Stomach (tissue), 9 donors: ENCODE measurements around the gene PEPD. TPM values are rescaled to one million over a fixed set of nuclear protein-coding genes. Genes with fewer than 3 reads are reported as not detected.

ENCODE experiments used
- DNase-seq, 2 donors: peaks; one replicate each; pipeline versions ENCODE4 v3.0.0 to v3.0.0-alpha.2; 2013 to 2019
- H3K27ac ChIP-seq, 5 donors: fragments of 200-600 bp in 4 of 5; sonication (generic) in 4 of 5; one replicate each; pipeline ENCODE4 v1.5.1; 2013 to 2019; ENCODE audit warnings: mild to moderate bottlenecking in 1 of 5, moderate library complexity in 1 of 5
- H3K27me3 ChIP-seq, 3 donors: fragments of 200-600 bp; sonication (generic); one replicate each; pipeline ENCODE4 v1.5.1; 2017 to 2019; ENCODE audit warnings: mixed run types in 1 of 3
- H3K36me3 ChIP-seq, 4 donors: fragments of 200-600 bp; sonication (generic); 1 replicate in 3 of 4; 2 replicates in 1 of 4; pipeline ENCODE4 v1.5.1; 2016 to 2019
- H3K4me1 ChIP-seq, 4 donors: fragments of 200-600 bp; sonication (generic); one replicate each; pipeline ENCODE4 v1.5.1; 2016 to 2019
- H3K4me3 ChIP-seq, 4 donors: fragments of 200-600 bp; sonication (generic) in 3 of 4; one replicate each; pipeline ENCODE4 v1.5.1; 2016 to 2019; ENCODE audit warnings: mild to moderate bottlenecking in 1 of 4
- H3K9me3 ChIP-seq, 4 donors: fragments of 200-600 bp; sonication (generic); one replicate each; pipeline ENCODE4 v1.5.1; 2016 to 2019
- CTCF ChIP-seq, 7 experiments: fragments of 450-650 bp in 4 of 7; fragments of 200-600 bp in 3 of 7; sonication (generic) in 3 of 7; IDR thresholded peaks; one replicate each; pipeline ENCODE4 v1.5.1; 2016 to 2019; ENCODE audit warnings: antibody characterized with exemption in 7 of 7, control low read depth in 2 of 7, mild to moderate bottlenecking in 1 of 7
- EP300 ChIP-seq: sonication (generic); formaldehyde crosslinking; IDR thresholded peaks from one replicate; pipeline ENCODE4 v1.6.1; 2017; ENCODE audit warnings: antibody characterized with exemption
- POLR2A ChIP-seq, 4 donors: fragments of 450-650 bp; IDR thresholded peaks; one replicate each; pipeline ENCODE4 v1.6.1; 2016; ENCODE audit warnings: antibody characterized with exemption in 4 of 4, control low read depth in 2 of 4, mild to moderate bottlenecking in 1 of 4, moderate library complexity in 1 of 4
- POLR2AphosphoS5 ChIP-seq, 3 donors: sonication (generic); formaldehyde crosslinking; IDR thresholded peaks; one replicate each; pipeline ENCODE4 v1.6.1; 2016; ENCODE audit warnings: antibody characterized with exemption in 3 of 3
- WGBS, 5 donors: extraction: QIAGEN DNeasy Blood & Tissue Kit in 3 of 5; methylation state at CpG; one replicate each; pipeline versions ENCODE4 v1.1.5 to v1.1.7; 2013 to 2018; 5-methylcytosine and 5-hydroxymethylcytosine counted together
- intact Hi-C: fragments of 100-400 bp; cut with DNase I; formaldehyde crosslinking; loops from one replicate; pipeline ENCODE4 v1.15.1; 2023; ENCODE audit warnings: low total_unique reads
- polyA plus RNA-seq, 3 donors: library from polyadenylated mRNA; stranded (reverse); fragments of 200-250 nt; gene quantifications; one replicate each; pipeline ENCODE4 v1.2.3, GENCODE V29; 2013
- total RNA-seq, 5 donors: library from RNA; depleted of rRNA; stranded (reverse); fragments of >200 nt; gene quantifications; one replicate each; pipeline versions ENCODE4 v1.1.0 to v1.2.3, GENCODE V29; 2014 to 2016
- donor health status: healthy with polysubstance abuse.
- donor health status: Bipolar disorder and iron deficiency.
- donor health status: healthy.

The PEPD gene
- total and polyA plus RNA-seq, 8 donors, result 8.8 to 99.4 (median 42.7) TPM

DNA sequence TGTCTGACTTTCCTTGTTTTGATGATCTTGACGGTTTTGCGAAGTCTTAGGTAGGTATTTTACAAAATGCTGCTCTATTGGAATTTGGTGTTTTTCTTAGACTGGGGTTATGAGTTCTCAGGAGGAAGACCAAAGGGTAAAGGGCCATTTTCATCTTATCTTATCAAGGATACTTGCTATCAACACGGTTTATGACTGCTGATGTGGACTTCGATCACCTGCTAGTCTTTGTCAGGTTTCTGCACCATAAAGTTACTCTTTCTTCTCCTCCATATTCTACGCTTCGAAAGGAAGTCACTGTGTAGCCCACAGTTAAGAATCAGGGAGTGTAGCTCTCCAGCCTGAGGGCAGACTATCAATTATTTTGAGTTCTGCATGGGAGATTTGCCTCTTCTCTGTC, 155.5 kb downstream of the PEPD start:
- no peaks in the 10 kb centered on the region for H3K4me1 ChIP-seq
- intact Hi-C loops, result no loop called here
- H3K27ac ChIP-seq, result no peak overlapping the region
- H3K9me3 ChIP-seq, result no peaks in the 10 kb centered on the region
- no peak for TF ChIP-seq POLR2AphosphoS5 (IDR thresholded peaks at IDR 0.05)
- no peak for TF ChIP-seq POLR2A (IDR thresholded peaks at IDR 0.05)
- no peak for TF ChIP-seq EP300
- TF ChIP-seq CTCF (IDR thresholded peaks at IDR 0.05), result no peak
- H3K27me3 ChIP-seq, result peaks cover 0 to 4% (median 0%) of the 10 kb centered on the region in 3 donors
- DNase-seq, result no peak
- no peaks in the 10 kb centered on the region for H3K36me3 ChIP-seq
- H3K4me3 ChIP-seq, result no peak overlapping the region
- 56 to 72% (median 65%) methylated on average over 6 of the region's 6 CpGs for WGBS, 5 donors

DNA sequence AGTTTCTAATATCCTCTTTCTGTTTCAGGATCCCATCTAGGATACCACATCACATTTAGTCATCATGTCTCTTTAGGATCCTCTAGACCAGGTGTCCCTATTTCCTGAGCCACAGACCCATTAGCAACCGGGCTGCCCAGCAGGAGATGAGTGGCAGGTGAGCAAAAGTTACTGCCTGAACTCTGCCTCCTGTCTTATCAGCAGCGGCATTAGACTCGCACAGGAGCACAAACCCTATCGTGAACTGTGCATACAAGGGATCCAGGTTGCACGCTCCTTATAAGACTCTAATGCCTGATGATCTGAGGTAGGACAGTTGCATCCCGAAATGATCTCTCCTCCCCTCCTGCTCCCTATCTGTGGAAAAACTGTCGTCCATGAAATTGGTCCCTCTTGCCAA, 155.9 kb downstream of the PEPD start:
- TF ChIP-seq CTCF (IDR thresholded peaks at IDR 0.05) (no peak), EP300 (no peak), POLR2A (IDR thresholded peaks at IDR 0.05) (no peak), POLR2AphosphoS5 (IDR thresholded peaks at IDR 0.05) (no peak)
- Histone ChIP-seq H3K27me3 (peaks cover 0 to 4% (median 0%) of the 10 kb centered on the region in 3 donors), H3K4me1 (no peaks in the 10 kb centered on the region), H3K4me3 (no peak overlapping the region), H3K27ac (no peak overlapping the region), H3K36me3 (no peaks in the 10 kb centered on the region), H3K9me3 (no peaks in the 10 kb centered on the region)
- no peak for DNase-seq
- WGBS, 5 donors, result 38 to 52% (median 40%) methylated on average over 7 of the region's 7 CpGs
- intact Hi-C loops, result no loop called here

GRCh38 chr19:33363476-33363875, 158.1 kb downstream of the PEPD start:
- intact Hi-C loops, result no loop called here
- WGBS, 5 donors, result 81 to 93% (median 86%) methylated on average over 5 of the region's 5 CpGs

GRCh38 chr19:33362508-33363228, 158.9 kb downstream of the PEPD start:
- DNase-seq, result no peak
- Histone ChIP-seq H3K27ac (no peak overlapping the region), H3K4me1 (no peaks in the 10 kb centered on the region), H3K36me3 (no peaks in the 10 kb centered on the region), H3K27me3 (peaks cover 0 to 4% (median 0%) of the 10 kb centered on the region in 3 donors), H3K9me3 (no peaks in the 10 kb centered on the region), H3K4me3 (no peak overlapping the region)
- 86 to 96% (median 91%) methylated on average over 6 of the region's 6 CpGs for WGBS, 5 donors
- TF ChIP-seq POLR2A (IDR thresholded peaks at IDR 0.05), result no peak
- TF ChIP-seq POLR2AphosphoS5 (IDR thresholded peaks at IDR 0.05), result no peak
- TF ChIP-seq EP300, result no peak
- TF ChIP-seq CTCF (IDR thresholded peaks at IDR 0.05), result no peak
- intact Hi-C loops, result no loop called here

More at GRCh38 chr19:33363476-33363875, 158.1 kb downstream of the PEPD start:
- H3K9me3 ChIP-seq, result no peaks in the 10 kb centered on the region
- no peaks in the 10 kb centered on the region for H3K36me3 ChIP-seq
- H3K4me1 ChIP-seq, result no peaks in the 10 kb centered on the region
- no peak overlapping the region for H3K4me3 ChIP-seq
- H3K27ac ChIP-seq, result no peak overlapping the region
- H3K27me3 ChIP-seq, result peaks cover 0 to 4% (median 0%) of the 10 kb centered on the region in 3 donors
- DNase-seq, result no peak
- TF ChIP-seq POLR2A (IDR thresholded peaks at IDR 0.05) (no peak), CTCF (IDR thresholded peaks at IDR 0.05) (no peak), POLR2AphosphoS5 (IDR thresholded peaks at IDR 0.05) (no peak), EP300 (no peak)
